GM18498 (cell line): Measurements from ENCODE around the gene KLF15.
"Not testable (repeated sequence)": the region's sequence is repeated elsewhere in the genome, so short reads cannot be mapped to it uniquely, and the experiment has no call there.

Experiments
- ATAC-seq: cut with Tn5 transposase; IDR thresholded peaks from one replicate; pipeline ENCODE4 v1.9.1; 2021; ENCODE audit warnings: mild to moderate bottlenecking, moderate library complexity; ENCODE audit not compliant: unreplicated experiment

The KLF15 gene

GRCh38 chr3:126348308-126348920 is 8.8 kb downstream of the KLF15 start:
- no peak for ATAC-seq

DNA sequence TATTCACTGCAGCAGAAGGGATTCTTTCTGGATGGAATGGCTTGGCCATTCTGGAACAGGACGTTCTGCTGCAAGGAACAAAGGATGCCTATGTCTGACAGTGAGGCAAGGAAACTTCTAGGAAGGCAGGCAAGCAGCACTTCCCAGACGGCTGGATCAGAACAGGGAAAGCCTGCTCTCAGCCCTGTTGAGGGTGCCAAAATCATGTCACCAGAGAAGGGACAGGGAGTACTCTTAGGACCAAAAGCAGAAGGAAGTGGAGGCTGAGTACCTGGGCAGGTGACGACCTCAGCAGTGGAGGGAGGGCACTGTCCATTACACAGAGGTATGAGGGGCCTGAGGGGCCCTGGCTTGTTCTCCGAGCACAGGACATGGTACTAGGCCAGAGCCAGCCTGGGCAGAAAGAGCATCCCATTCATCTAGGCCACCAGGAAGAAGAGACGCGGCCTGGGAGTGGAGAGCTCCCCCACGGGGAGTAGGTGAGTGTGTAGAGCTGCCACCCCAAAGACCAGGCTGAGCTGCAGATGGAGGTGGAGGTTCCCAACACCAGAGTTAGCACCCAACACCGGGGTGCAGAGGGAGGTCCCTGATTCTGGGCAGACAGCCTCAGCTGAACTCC is 9.6 kb downstream of the KLF15 start:
- no peak for ATAC-seq

GRCh38 chr3:126346466-126346865 is 10.7 kb downstream of the KLF15 start:
- ATAC-seq = no peak

- ATAC-seq = no peak
These were observed 11.4 kb downstream of the KLF15 start for GRCh38 chr3:126345641-126346460.

GRCh38 chr3:126345231-126345630 is 12.0 kb downstream of the KLF15 start:
- no peak for ATAC-seq

GRCh38 chr3:126344380-126345041 is 12.7 kb downstream of the KLF15 start:
- no peak for ATAC-seq

DNA sequence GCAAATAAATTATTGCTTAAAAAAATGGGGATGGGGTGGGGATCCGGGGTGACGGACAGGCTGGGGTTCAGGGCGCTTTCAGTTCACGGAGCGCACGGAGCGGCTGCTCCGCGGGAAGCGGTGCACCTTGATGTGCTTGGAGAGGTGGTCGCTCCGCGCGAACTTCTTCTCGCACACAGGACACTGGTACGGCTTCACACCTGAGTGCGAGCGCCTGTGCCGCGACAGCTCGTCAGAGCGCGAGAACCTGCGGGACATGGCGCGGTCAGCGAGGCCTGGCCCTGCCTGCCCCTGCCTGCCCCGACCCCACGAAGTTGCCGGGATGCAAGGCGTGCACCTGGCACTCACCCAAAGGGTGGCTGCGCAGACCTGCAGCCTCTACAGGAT is 13.6 kb downstream of the KLF15 start:
- no peak for ATAC-seq

- no peak for ATAC-seq
These were observed 14.1 kb downstream of the KLF15 start for GRCh38 chr3:126342991-126343648.

DNA sequence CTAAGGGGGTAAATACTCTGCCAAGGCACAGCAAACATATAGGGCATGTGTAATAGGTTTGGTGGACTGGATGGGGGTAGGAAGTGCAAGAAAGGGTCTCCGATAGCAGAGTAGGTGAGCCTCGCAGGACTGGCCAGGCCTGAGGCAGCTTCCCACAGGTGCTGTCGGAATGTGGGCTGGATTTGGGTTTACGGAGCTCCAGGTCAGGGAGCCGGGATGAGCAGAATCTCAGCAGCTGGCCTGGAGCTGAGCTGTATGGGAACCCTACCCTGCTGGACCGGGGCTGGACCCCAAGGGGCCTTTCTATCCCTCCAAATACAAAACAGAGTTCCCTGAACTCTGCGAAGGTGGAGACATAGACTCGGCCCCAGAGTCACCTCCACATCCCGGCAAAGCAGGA is 15.0 kb downstream of the KLF15 start:
- no peak for ATAC-seq

DNA sequence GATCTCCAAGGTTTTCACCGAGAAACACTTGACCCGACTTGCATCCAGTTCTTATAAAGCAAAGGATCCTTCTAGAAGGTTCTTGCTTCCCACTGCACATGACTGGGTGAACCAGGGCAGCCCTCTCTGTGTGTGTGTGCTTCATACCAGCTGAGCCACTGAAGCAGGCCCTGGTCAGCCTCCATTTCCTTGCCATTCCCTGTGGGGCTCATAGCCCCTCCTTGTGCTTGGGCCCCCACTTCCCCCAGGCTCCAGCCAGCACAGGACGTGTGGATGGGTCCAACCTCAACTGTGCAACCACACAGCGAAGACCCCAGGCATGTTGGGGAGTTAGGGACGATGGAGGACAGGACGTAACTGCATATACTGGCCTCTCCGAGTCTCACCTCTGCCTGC is 15.5 kb downstream of the KLF15 start:
- ATAC-seq = no peak

DNA sequence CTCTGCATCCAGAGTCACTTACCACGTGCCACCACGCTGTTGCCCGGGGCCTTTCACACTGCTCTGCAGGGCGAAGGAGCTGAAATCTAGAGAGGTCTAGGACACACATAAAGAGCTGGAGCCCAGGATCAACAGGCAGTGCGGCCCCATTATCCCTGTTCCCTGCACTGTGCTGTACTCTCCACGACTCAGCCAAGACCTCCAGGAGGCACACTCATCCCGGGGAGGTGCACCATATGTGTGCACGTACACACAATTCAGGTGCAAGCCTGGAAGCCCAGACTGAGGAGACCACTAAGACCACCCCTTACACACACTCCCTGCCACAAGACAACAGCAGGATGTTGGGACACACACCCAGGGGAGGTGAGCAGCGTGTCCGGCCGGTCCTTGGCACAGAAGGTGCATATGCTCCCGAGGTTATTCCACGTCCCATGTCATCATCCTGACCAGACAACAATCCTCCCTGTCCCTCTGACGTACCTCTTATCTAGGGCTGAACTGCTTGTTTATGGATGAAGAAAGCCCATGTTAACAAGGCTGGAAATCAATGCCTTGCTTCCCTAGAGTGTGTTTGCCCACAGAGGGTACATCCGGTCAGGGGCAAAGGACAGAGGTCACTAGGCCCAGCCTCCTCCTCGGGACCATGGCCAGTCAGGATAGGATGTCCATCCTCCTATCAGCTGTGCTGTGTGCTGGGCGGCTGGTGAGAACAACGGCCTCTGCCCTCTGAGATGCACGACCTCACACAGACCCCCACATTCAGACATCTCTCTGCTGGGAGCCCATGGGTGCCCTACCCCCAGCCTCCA is 16.1 kb downstream of the KLF15 start:
- ATAC-seq = no peak

DNA sequence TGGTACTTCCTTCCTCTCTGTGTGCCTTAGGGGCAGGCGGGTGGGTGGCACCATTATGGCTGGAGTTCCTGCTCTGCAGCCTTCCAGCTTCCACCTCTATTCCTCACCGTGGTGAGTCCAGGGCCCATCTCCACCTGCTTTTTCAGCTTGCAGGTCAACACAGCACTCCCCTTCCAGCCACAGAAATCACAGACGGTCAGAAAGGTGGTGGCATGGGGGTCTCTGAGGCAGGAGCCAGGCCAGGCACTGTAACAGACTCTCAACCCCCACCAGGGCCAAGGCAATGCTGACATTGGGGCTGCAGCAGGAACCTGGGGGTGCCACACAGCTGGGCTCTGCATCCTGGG is 16.6 kb downstream of the KLF15 start:
- no peak for ATAC-seq

- no peak for ATAC-seq
These were observed 17.1 kb downstream of the KLF15 start for GRCh38 chr3:126340081-126340511.

DNA sequence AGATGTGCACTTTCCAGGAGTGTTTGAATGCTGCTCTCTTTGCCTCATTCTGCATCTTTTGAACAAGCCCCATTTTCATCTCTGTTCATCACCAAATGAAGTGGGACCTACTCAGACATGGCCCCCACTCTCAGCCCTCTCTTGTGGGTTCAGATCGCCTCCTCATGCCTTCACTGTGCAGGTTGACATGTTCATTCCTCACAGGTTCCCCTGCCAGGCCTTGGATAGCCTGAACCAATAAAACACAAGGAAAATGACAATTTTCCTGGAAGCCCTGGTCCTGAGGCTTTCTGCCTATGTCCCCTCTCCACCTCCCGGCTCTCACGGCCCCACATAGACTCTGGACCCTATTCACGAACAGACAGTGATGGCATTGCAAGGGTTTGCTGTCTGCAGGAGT is 17.7 kb downstream of the KLF15 start:
- ATAC-seq = no peak

GRCh38 chr3:126338790-126339288 is 18.4 kb downstream of the KLF15 start:
- ATAC-seq = no peak

DNA sequence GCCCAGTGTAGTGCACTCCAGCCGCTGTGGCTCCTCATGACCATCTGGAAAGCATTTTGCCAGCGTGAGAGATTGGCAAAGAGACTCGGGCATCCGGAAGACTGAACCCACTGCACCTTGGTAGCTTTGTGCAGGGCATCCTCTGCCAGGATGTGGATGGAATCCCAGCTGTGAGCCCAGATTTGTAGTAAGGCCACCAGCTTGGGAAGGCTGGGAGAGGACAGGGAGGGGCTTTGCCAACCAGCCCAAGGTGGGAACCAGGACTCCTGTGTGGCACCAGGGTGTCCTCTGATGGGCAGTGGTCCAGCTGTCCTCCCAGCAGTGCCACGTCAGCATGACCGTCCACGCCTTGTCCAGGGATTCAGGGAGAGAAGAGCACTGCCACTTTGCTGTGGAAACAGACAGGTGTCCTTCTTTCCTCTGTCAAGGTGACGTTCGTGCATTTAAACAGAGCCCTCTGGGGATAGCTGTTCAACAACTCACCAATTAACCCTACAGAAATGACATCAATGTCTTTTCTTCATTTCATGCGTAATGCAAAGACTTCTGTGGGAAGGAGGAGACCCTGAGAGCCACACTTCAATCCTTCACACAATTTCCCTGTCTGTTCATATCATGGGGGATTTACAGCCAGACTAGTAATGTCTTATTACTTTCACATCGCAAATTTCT is 19.1 kb downstream of the KLF15 start:
- ATAC-seq = no peak

GRCh38 chr3:126331812-126332336 is 25.3 kb downstream of the KLF15 start:
- ATAC-seq = not testable (repeated sequence)

GRCh38 chr3:126329927-126330725 is 27.1 kb downstream of the KLF15 start:
- no peak for ATAC-seq

DNA sequence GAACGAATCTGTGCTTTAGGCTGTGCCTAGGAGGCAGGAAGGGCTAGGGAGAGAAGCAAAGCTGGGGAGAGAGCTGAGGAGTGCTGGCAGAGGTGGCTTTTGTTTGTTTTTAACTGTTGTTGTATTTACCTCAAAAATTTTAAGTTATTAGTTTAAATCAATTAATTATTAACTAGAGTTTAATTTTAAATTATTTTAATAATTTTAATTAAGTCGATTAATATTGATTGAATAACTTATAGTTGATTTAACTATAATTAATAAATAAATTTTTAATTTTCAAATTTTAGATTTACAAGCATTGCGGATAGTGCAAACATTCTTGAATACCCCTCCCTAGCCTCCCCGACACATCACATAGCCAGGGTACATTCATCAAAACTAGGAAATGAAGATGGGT is 30.6 kb downstream of the KLF15 start:
- no peak for ATAC-seq
